Gastrocnemius medialis (tissue), 4 donors: Measurements from ENCODE around the gene DNAH17.

Source experiments
- CTCF ChIP-seq, 5 experiments: fragments of 450-650 bp in 3 of 5; fragments of 200-600 bp in 2 of 5; sonication (generic) in 2 of 5; IDR thresholded peaks in 4 of 5; conservative IDR thresholded peaks in 1 of 5; 1 replicate in 4 of 5; 2 replicates in 1 of 5; pipeline ENCODE4 v1.5.1; 2016 to 2019; ENCODE audit warnings: antibody characterized with exemption in 5 of 5, mild to moderate bottlenecking in 3 of 5, moderate library complexity in 3 of 5
- POLR2A ChIP-seq, 2 donors: fragments of 450-650 bp; IDR thresholded peaks; one replicate each; pipeline ENCODE4 v1.6.1; 2017; ENCODE audit warnings: antibody characterized with exemption in 2 of 2, mild to moderate bottlenecking in 2 of 2, moderate library complexity in 2 of 2

- TF ChIP-seq CTCF (IDR thresholded peaks at IDR 0.05 in 4 of 5, conservative IDR thresholded peaks at IDR 0.05 in 1 of 5) (no peak), POLR2A (IDR thresholded peaks at IDR 0.05) (no peak)
Measured at GRCh38 chr17:78492116-78492799, 84.9 kb downstream of the DNAH17 start.
